ENCODE measurements around the gene CD5L.

CD5L gene

GRCh38 chr1:157806431-157807149, 35.0 kb downstream of the CD5L start:
- no peak for DNase-seq

- DNase-seq = no peak
Measured at GRCh38 chr1:157803851-157804250, 37.8 kb downstream of the CD5L start.

- DNase-seq = no peak
Measured at GRCh38 chr1:157799996-157800395, 41.6 kb downstream of the CD5L start.

- no peak for DNase-seq
Measured at GRCh38 chr1:157798211-157798610, 43.4 kb downstream of the CD5L start.

- no peak for DNase-seq
Measured at GRCh38 chr1:157785248-157785647, 56.4 kb downstream of the CD5L start.

- no peak for DNase-seq
Measured at GRCh38 chr1:157784801-157785200, 56.8 kb downstream of the CD5L start.

GRCh38 chr1:157782931-157783330, 58.7 kb downstream of the CD5L start:
- no peak for DNase-seq

GRCh38 chr1:157781048-157781447, 60.6 kb downstream of the CD5L start:
- DNase-seq = no peak

Measured in NCI-H82 (cell line).